ENCODE data around the gene PRR36. TPM values are rescaled to one million over a fixed set of nuclear protein-coding genes. Genes with fewer than 3 reads are reported as not detected.
A peak's percentile ranks its signal among the peaks of the same experiment; 100 is the strongest.

Gene PRR36
- total RNA-seq, 4 donors from 2014 or later, result not detected

DNA sequence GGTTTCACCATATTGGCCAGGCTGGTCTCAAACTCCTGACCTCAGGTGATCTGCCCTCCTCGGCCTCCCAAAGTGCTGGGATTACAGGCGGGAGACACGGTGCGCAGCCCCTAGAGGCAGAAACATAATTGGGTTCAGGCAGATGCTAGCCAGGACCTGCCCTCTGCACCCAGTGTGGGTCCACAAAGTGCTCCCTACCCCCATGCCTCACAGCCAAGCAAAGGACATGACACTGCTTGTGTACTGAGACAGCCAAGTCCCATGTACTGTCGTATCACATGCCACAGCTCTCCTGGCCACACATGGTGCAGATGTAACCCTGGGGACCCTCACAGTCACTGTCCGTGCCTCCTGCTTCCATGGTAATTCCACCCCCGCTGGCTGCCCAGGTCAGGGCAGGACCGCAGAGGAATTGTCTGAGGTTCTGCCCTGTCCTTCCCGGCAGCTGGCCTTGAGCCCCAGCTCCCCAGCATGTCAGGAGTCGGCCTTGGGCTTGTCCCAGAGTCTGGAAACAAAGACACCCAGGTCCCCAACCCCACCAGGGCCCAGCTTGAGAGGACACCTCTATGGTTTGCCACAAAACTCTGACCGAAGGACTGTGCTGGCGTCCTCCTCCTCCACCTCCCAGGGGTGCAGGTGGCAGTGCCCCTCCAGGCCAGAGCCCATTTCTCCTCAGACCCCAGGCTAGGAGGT, 7.6 kb downstream of the PRR36 start:
- H3K27ac ChIP-seq, result no peak overlapping the region
- H3K27me3 ChIP-seq, result no peaks in the 10 kb centered on the region
- H3K36me3 ChIP-seq, result no peaks in the 10 kb centered on the region
- H3K4me1 ChIP-seq, result peaks cover 5 to 43% (median 22%) of the 10 kb centered on the region in 4 donors
- DNase-seq, result peak in 1 of 3 donors; percentile 40
- no peak overlapping the region for H3K4me3 ChIP-seq
- H3K9me3 ChIP-seq, result no peaks in the 10 kb centered on the region
- TF ChIP-seq, protein P1, sequence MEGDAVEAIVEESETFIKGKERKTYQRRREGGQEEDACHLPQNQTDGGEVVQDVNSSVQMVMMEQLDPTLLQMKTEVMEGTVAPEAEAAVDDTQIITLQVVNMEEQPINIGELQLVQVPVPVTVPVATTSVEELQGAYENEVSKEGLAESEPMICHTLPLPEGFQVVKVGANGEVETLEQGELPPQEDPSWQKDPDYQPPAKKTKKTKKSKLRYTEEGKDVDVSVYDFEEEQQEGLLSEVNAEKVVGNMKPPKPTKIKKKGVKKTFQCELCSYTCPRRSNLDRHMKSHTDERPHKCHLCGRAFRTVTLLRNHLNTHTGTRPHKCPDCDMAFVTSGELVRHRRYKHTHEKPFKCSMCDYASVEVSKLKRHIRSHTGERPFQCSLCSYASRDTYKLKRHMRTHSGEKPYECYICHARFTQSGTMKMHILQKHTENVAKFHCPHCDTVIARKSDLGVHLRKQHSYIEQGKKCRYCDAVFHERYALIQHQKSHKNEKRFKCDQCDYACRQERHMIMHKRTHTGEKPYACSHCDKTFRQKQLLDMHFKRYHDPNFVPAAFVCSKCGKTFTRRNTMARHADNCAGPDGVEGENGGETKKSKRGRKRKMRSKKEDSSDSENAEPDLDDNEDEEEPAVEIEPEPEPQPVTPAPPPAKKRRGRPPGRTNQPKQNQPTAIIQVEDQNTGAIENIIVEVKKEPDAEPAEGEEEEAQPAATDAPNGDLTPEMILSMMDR (IDR thresholded peaks at IDR 0.05), result no peak
- no peak for TF ChIP-seq POLR2A (IDR thresholded peaks at IDR 0.05)

DNA sequence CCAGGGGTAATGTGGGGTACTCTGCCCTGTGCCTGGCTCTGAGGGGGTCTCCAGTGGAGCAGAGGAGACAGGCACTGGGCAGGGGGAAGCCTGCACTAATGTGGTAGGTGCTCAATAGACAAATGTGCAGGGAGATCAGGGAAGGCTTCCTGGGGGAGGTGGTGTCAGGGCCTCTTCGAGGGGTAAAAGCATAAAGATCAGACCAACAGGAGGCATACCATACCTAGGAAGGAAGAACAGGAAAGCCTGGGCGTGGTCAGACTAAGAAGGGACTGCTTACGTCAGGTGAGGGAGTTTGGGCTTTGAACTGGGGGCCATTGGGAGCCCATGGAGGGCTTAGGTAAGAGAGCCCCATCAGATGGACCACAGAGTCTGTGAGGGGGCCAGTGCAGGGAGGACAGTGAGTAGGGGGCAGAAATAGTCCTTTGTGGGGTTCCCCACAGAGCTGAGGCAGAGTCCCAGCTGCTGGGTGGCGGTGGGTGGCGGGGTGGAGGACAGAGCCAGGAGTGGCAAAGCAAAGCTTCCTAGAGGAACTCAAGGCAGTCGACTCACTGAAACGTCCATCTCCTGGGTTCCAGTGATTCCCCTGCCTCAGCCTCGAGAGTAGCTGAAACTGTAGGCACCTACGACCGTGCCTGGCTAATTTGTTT, 8.8 kb downstream of the PRR36 start:
- H3K27ac ChIP-seq, result no peak overlapping the region
- TF ChIP-seq, protein P1 (IDR thresholded peaks at IDR 0.05), result no peak
- no peak for TF ChIP-seq POLR2A (IDR thresholded peaks at IDR 0.05)
- peak in 1 of 3 donors; percentile 39 for DNase-seq
- no peak overlapping the region for H3K4me3 ChIP-seq
- H3K9me3 ChIP-seq, result no peaks in the 10 kb centered on the region
- peaks cover 5 to 41% (median 23%) of the 10 kb centered on the region in 4 donors for H3K4me1 ChIP-seq
- no peaks in the 10 kb centered on the region for H3K36me3 ChIP-seq
- no peaks in the 10 kb centered on the region for H3K27me3 ChIP-seq

DNA sequence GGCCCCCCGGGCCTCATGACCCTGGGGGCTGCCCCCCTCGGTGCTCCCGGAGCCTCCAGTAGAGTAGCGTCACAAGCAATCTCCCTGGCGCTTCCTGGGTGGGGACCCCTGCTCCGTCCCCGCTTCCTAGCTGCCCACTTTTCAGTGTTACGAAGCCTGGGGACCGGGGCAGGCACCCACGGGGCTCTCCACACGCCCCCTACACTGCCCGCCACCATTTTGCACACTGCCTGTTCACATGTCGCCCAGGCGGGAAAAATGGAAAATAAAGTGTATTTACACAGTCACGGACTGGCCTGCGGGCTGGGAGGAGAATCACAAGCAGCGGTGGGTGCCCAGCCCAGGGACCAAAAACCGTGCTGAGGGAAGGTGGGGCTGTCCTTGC, 9.5 kb downstream of the PRR36 start:
- peaks cover 5 to 37% (median 23%) of the 10 kb centered on the region in 4 donors for H3K4me1 ChIP-seq
- H3K4me3 ChIP-seq, result no peak overlapping the region
- TF ChIP-seq, protein P1 (IDR thresholded peaks at IDR 0.05), result no peak
- no peak for TF ChIP-seq POLR2A (IDR thresholded peaks at IDR 0.05)
- no peak for DNase-seq
- H3K27ac ChIP-seq, result no peak overlapping the region
- no peaks in the 10 kb centered on the region for H3K36me3 ChIP-seq
- H3K9me3 ChIP-seq, result no peaks in the 10 kb centered on the region
- no peaks in the 10 kb centered on the region for H3K27me3 ChIP-seq

DNA sequence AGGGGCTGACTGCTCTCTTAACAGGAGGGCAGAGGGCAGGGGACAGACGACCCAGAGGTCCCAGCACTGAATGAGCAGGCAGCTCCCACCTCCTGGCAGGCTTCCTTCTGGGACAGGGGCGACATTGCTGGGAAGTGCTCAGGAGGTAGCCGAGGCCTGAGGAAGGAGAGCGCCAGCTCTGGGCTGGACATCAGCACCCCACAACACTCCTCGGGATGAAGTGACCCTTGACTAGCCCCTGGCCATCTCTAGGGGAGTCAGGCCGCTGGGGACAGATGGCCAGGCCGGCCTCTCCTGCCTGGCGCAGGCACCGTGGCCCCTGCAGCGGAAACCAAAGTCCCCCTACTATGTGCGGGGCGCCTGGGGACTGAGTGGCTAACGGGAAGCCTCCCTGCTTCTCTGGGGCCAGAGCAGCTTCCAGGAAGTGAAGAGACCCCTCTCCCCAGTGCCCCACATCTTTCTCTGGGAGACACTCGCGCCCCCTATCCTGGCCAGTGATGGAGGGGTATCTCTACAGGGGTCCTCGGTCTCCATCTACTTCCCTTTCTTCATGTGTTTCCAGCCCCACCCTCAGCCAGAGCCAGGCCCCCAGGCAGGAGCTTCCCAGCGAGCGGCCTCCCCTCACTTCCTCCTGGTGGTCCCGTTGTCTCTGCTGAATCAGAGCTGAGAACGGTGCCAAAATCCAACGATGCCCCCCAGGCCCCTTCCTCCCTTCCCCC, 10.1 kb downstream of the PRR36 start:
- no peak overlapping the region for H3K27ac ChIP-seq
- no peaks in the 10 kb centered on the region for H3K9me3 ChIP-seq
- peak in 1 of 3 donors; percentile 37 for DNase-seq
- H3K4me3 ChIP-seq, result no peak overlapping the region
- no peaks in the 10 kb centered on the region for H3K27me3 ChIP-seq
- TF ChIP-seq, protein P1 (IDR thresholded peaks at IDR 0.05), result no peak
- TF ChIP-seq POLR2A (IDR thresholded peaks at IDR 0.05), result no peak
- peaks cover 5 to 32% (median 20%) of the 10 kb centered on the region in 4 donors for H3K4me1 ChIP-seq
- no peaks in the 10 kb centered on the region for H3K36me3 ChIP-seq

DNA sequence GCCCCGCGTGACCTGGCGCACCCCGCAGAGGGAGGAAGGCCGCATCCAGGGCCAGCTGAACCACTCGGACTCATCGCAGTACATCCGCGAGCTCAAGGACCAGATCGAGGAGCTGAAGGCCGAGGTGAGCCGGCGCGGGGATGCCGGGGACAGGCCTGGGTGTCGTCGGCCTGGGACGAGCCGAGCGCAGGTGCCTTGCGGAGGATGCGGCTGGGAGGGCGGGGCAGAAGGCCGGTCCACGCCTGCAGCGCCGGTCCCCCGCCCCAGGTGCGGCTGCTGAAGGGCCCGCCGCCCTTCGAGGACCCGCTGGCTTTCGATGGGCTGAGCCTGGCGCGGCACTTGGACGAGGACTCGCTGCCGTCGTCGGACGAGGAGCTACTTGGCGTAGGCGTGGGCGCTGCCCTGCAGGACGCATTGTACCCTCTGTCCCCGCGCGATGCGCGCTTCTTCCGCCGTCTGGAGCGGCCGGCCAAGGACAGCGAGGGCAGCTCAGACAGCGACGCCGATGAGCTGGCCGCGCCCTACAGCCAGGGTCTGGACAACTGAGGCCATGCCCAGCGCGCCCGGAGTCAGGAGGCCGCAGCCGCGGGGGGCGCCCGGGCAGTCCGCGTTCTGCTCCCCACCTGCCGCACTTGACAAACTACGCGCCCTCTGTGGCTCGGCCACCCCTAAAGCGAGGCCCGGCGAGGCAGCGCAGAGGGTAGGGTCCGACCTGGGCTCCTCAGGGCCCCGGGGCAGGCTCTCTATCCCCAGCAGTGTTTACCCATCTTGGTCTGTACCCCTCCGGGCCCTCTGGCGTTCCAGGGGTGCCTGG, 10.8 kb downstream of the PRR36 start:
- H3K27me3 ChIP-seq, result no peaks in the 10 kb centered on the region
- no peaks in the 10 kb centered on the region for H3K9me3 ChIP-seq
- TF ChIP-seq, protein P1 (IDR thresholded peaks at IDR 0.05), result no peak
- no peak for TF ChIP-seq POLR2A (IDR thresholded peaks at IDR 0.05)
- H3K27ac ChIP-seq, result no peak overlapping the region
- H3K4me3 ChIP-seq, result peak overlapping the region in 2 of 4 donors; percentile 28 to 42
- peaks cover 2 to 24% (median 13%) of the 10 kb centered on the region in 4 donors for H3K4me1 ChIP-seq
- peak in 1 of 3 donors; percentile 52 for DNase-seq
- H3K36me3 ChIP-seq, result no peaks in the 10 kb centered on the region

All from Peyer's patch (tissue), 4 donors.